HG03354 (cell line): ENCODE results near the gene AK4.

ENCODE experiments used
- ATAC-seq: cut with Tn5 transposase; IDR thresholded peaks from one replicate; pipeline ENCODE4 v1.9.1; 2021; ENCODE audit warnings: mild to moderate bottlenecking; ENCODE audit not compliant: unreplicated experiment, poor library complexity, severe bottlenecking

The AK4 gene

GRCh38 chr1:65172936-65173690, 25.1 kb downstream of the AK4 start:
- no peak for ATAC-seq

- ATAC-seq: peak; percentile 74
These were observed 26.6 kb downstream of the AK4 start for GRCh38 chr1:65174585-65174984.

- no peak for ATAC-seq
These were observed 27.4 kb downstream of the AK4 start for GRCh38 chr1:65175171-65176055.

- no peak for ATAC-seq
These were observed 28.1 kb downstream of the AK4 start for GRCh38 chr1:65176056-65176450.

GRCh38 chr1:65176591-65176990, 28.6 kb downstream of the AK4 start:
- no peak for ATAC-seq

GRCh38 chr1:65177457-65177856, 29.5 kb downstream of the AK4 start:
- no peak for ATAC-seq

- ATAC-seq: no peak
These were observed 30.2 kb downstream of the AK4 start for GRCh38 chr1:65178235-65178634.

- no peak for ATAC-seq
These were observed 31.1 kb downstream of the AK4 start for GRCh38 chr1:65179148-65179547.

- no peak for ATAC-seq
These were observed 33.0 kb downstream of the AK4 start for GRCh38 chr1:65180977-65181376.

- ATAC-seq: no peak
These were observed 34.8 kb downstream of the AK4 start for GRCh38 chr1:65182658-65183268.

GRCh38 chr1:65189576-65190115, 41.6 kb downstream of the AK4 start:
- no peak for ATAC-seq

GRCh38 chr1:65190229-65190628, 42.2 kb downstream of the AK4 start:
- no peak for ATAC-seq

- no peak for ATAC-seq
These were observed 45.2 kb downstream of the AK4 start for GRCh38 chr1:65193129-65193695.

- ATAC-seq: no peak
These were observed 47.8 kb downstream of the AK4 start for GRCh38 chr1:65195495-65196417.

- ATAC-seq: no peak
These were observed 48.9 kb downstream of the AK4 start for GRCh38 chr1:65196926-65197325.

GRCh38 chr1:65197636-65198035, 49.6 kb downstream of the AK4 start:
- ATAC-seq: no peak

- ATAC-seq: no peak
These were observed 50.1 kb downstream of the AK4 start for GRCh38 chr1:65198096-65198495.

GRCh38 chr1:65200411-65200810, 52.4 kb downstream of the AK4 start:
- ATAC-seq: no peak

GRCh38 chr1:65206836-65207235, 58.8 kb downstream of the AK4 start:
- ATAC-seq: no peak
